ENCODE measurements around the gene B3GNT8.
A peak's percentile ranks its signal among the peaks of the same experiment; 100 is the strongest.
"Not testable (repeated sequence)": the region's sequence is repeated elsewhere in the genome, so short reads cannot be mapped to it uniquely, and the experiment has no call there.

The B3GNT8 gene, protein sequence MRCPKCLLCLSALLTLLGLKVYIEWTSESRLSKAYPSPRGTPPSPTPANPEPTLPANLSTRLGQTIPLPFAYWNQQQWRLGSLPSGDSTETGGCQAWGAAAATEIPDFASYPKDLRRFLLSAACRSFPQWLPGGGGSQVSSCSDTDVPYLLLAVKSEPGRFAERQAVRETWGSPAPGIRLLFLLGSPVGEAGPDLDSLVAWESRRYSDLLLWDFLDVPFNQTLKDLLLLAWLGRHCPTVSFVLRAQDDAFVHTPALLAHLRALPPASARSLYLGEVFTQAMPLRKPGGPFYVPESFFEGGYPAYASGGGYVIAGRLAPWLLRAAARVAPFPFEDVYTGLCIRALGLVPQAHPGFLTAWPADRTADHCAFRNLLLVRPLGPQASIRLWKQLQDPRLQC

DNA sequence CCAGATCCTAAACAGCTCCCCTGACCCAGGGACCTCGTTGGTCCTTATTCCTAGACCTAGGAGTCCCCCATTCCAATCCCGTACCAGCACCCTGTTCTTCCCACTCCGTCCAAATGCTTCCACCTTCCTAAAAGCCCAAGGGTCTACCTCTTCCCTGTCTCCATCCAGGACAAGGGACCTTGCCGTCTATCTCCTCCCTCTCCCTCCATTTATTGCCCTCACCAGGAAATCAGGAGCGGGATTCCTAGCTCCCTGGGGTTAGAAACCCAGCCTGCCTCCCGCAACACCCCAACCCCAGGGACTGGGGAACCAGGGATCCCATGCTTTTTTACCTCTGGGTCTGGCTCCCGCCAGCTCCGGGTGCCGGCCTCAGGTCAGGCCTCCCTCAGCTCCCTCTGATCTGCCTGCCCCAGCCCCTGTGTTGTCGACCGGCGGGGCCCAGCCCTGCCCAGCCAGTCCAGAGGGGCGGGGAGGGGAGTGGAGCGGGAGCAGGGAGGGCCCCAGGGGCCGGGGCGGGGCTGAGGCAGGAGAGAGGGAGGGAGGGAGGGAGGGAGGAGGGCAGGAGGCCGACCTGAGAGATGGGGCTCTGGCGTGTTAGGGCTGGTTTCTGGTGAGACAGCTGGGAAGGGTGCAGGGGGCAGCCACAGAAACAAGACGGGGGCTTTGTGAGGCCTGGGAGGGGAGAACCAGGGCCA is at the start of gene B3GNT8:
Gene B3GNT8, minus strand, starts transcription at position 423 of the 695 bp plus-strand sequence. CDS start 596 bp downstream, outside the sequence.
- DNase-seq (ENCODE audit: low spot score) = no peak

DNA sequence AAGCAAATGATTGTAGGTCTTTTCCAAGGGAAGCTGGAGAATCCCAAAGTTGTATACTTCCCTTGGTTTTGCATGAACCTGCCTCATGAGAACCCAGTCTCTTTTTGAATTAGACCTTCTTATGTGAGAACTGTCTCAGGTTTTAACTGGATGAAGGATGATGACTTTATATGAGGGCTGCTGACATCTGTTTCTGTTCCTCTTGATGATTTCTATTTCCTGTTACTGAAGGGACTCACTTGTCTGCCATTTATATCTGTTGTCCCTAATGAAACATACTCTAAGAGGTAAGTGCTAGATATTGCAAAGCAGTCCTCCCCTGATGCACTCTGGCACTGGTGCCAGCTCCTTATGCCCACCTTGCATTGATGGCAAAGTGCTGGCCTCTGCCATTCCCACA is 49.4 kb upstream of the B3GNT8 start:
- no peak for DNase-seq (ENCODE audit: low spot score)

DNA sequence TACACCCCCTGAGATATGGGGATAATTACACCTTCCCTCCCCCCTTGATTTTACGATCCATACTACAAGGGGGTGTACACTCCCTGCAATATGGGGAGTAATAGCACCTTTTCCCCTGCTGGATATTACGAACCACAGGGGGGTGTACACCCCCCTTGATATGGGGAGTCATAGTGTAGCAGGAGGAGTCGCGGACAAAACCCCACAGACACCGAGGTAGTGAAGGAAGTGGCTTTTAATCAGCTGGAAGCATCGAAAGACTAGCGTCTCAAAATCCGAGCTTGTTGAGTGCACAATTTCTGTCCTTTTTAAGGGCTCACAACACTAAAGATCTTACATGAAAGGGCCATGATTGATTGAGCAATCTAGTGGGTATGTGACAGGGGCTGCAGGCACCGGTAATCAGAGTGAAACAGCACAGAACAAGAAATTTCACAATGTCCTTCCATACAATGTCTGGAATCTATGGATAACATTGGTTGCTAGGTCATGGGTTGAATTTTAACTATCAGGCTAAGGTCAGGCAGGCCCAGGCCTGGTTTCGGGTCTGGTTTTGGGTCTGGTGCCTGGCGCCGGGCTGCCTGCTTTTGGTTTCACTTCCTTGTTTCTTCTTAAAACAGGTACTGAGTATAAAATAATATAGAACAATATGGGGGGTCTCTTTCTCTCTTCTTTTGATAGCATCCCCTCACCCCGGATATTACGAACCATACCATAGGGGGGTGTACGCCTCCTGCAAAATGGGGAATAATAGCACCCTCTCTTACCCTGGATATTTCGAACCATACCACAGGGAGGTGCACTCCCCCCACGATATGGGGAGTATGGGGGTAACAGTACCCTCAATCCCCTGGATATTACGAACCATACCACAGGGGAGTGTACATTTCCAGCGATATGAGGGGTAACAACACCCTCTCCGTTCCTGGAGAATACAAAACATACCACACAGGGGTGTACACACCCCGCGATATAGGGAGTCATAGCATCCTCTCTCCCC is 36.4 kb upstream of the B3GNT8 start:
- not testable (repeated sequence) for DNase-seq (ENCODE audit: low spot score)

DNA sequence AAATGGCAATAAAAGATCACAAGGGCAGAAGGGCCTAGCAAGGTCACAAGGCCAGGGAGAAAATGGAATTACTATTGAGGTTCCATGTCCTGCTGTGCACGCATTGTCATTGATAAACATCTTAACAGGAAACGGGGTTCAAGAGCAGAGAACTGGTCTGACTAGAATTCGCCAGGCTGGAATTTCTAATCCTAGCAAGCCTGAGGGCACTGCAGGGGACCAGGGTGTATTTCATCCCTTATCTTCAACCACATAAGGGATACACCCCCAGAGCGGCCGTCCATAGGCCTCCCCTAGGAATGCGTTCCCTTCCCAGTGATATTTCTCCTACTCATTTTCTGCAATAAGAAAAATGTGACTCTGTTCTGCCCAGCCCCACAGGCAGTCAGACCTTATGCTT is 35.3 kb upstream of the B3GNT8 start:
- no peak for DNase-seq (ENCODE audit: low spot score)

DNA sequence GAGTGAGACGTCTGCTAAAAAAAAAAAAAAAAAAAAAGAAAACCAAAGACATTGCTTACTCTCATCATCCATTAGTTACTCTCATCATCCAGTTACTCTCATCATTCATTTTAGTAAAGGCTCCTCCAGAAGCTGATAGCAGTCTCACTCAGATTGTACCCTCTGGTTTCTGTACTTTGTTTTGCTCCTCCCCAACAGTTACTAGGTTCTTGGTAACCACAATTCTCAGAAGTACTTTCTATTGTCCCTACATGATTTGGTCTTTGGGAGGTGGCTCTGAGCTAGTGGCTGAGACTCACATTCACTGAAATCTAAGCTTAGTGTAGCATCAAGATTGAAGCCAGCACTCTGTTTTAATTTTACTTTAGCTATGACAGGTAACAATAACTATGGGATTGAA is 30.1 kb upstream of the B3GNT8 start:
- DNase-seq (ENCODE audit: low spot score) = no peak

DNA sequence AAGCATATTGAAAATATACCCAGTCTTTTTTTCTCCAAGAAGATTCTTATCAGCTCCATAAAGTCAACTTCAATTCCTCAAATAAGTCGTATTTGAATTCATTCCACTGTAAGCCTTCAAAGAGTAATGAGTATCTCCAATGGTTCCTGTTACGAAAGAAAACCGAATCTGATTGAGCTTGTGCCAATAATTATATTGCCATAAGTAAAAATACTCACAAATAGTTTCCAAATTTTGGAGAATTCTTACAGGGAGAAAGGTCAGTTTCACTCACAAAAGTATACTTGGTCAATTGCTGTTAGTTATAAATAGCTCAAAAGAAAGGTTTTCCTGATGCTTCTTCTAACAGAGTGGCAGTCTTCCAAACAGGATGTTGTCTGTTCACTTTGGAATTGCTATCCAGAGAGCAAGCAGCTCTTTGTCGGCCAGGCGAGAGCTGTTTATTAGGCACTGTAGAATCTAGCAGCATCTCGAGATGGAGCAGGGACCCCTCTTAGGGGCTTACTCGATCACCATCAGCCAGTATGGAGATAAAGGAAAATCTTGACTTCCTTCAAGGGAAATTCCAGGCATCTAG is 29.3 kb upstream of the B3GNT8 start:
- peak; percentile 73 for DNase-seq (ENCODE audit: low spot score)

DNA sequence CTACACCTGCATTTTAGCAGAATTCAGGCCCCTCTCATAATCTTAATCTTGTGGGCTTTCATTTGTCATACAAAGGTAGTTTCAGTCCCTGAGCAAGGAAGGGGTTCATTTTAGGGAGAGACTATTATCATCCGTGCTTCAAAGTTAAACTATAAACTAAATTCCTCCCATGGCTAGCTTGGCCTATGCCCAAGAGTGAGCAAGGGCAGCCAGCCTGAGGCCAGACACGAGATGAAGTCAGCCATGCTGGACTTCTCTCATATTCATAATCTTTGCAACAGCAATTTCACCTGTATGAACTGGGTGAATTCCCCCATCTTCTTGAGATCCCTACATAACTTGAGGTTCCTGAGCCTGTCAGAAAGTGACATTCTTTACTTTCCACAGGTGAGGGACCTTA is 28.8 kb upstream of the B3GNT8 start:
- DNase-seq (ENCODE audit: low spot score) = no peak

DNA sequence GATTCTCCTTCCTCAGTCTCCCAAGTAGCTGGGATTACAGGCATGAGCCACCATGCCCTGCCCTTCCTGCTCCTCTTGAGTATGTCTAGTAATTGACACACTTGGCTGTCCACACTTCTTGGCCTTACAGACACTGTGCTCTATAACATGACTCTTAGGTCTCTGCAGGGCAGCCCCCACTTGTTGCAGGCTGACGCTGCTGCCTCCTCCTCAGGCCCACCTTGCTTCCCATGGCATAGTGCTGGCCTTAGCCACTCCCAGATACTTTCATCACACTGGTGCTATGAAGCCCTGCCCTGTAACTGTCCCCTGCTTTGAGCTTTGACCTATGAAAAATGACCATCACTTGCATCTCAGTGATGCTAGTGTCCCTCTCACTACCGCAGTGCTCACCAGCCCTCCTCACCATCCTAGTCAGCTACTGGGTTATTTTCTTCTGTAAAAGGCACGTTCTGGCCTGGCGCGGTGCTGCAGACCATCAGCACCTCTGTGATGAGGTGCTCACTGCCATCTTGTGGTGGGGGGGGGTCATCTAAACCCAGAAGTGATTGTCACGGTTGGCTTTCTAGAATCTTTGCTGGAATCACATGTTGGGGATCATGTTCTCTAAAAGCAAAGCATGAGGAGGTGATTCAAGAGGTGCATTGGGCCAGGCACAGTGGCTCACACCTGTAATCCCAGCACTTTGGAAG is 25.6 kb upstream of the B3GNT8 start:
- DNase-seq (ENCODE audit: low spot score) = no peak

DNA sequence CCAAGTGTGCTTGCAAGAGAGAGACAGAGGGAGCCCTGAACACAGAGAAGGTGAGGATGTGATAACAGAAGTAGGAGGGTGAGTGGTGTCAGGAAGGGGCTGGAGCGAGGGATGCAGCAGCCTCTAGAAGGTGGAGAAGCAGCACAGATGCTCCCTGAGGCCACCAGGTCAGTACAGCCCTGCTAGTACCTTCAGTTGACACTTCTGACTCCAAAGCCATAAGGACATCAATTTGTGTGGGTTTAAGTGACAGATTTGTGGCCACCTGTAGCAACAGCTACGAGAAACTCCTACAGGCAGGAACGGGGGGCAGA is 22.6 kb upstream of the B3GNT8 start:
- no peak for DNase-seq (ENCODE audit: low spot score)

DNA sequence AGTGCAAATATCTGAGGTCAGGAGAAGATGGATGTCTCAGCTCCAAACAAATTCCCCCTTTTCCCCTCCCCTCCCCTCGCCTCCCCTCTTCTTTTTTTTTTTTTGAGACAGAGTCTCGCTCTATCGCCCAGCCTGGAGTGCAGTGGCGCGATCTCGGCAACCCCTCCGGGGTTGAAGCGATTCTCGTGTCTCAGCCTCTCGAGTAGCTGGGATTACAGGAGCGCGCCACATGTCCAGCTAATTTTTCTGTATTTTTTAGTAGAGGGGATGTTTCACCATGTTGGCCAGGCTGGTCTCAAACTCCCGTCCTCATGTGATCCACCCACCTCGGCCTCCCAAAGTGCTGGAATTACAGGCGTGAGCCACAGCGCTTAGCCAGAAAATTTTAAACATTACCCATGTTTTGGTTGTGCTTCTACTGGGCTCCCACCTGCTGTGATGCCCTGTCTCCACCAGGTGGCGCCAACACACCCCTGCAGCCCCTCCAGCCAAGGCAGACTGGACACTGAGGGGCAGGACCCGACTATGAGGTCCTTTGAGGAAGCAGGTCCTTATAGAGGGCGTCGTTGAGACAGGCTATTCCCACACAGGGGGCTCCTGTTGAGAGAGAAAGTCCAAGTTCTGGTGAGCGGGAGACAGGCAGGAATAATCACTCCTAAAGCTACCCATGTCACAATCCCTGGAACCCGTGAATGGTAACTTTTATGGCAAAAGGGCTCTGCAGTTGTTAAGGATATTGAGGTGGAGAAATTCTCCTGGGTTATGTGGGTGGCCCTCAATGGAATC is 22.1 kb upstream of the B3GNT8 start:
- peak; percentile 79 for DNase-seq (ENCODE audit: low spot score)

DNA sequence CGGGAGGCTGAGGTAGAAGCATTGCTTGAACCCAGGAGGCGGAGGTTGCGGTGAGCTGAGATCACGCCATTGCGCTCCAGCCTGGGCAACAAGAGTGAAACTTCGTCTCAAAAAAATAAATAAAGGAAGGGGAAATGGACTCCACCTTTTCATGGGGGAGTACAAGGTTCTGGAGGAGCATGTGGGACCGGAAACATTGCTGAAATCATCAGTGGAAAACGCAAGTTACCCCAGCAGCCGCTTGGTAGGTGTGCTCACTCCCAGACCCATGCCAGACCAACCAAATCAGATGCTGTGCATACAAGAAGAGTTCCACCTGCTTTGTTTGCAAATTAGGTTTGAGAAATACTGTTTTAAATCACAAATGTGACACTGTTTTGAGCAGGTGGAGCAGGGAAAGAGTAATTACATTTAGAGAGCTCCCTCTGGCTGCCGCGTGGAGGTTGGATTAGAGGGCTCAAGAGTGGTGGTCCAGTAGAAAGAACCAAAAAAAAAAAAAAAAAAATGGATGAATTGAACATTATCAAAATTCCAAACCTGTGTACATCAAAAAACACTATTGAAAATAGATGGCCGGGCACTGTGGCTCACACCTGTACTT is 20.7 kb upstream of the B3GNT8 start:
- no peak for DNase-seq (ENCODE audit: low spot score)

DNA sequence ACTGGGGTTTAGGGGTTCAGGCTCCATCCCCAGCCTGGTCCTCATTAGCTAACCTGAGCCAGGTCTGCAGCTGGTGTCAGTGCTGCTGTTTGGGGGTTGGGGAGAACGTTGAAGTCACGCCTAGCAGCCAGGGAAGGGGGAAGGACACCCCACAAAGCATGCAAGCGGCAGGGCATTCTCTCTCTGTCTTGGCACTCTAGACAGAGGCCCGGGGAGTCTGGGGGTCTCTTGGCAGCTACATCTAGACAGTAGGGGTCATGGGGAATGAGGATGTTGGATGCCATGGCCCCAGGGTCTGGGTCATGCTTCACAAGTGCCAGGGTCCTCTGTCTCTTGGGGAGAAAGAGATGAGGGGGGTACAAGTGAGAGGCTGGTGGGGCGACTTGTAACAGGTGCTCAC is 18.4 kb upstream of the B3GNT8 start:
- DNase-seq (ENCODE audit: low spot score) = no peak

DNA sequence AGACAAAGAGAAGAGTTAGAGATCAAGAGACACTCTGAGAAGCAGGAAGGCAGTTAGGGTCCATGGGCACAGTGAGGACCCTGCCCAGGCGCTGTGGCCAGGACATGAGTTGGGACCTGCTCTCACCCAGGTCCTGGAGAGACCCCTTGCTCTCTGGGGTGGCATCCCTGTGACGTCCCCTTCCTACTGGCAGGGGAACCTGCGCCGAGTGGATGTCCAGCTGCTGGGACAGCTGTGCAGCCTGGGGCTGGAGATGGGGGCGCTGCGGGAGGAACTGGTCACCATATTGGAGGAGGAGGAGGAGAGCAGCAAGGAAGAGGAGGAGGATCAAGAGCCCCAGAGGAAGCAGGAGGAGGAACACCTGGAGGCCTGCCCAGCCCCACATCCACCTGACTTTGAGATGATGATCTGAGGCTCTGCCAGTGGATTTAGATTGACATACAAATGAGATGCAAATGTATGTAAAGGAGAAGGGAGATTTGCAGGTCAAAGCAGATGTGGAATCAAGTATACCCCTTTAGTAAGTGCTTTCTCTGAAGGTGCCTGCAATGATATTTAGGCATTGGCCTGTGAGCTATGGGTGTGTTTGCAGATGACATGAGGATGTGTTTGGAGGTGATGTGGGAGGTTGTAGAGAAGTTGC is 16.8 kb upstream of the B3GNT8 start:
- DNase-seq (ENCODE audit: low spot score) = no peak

DNA sequence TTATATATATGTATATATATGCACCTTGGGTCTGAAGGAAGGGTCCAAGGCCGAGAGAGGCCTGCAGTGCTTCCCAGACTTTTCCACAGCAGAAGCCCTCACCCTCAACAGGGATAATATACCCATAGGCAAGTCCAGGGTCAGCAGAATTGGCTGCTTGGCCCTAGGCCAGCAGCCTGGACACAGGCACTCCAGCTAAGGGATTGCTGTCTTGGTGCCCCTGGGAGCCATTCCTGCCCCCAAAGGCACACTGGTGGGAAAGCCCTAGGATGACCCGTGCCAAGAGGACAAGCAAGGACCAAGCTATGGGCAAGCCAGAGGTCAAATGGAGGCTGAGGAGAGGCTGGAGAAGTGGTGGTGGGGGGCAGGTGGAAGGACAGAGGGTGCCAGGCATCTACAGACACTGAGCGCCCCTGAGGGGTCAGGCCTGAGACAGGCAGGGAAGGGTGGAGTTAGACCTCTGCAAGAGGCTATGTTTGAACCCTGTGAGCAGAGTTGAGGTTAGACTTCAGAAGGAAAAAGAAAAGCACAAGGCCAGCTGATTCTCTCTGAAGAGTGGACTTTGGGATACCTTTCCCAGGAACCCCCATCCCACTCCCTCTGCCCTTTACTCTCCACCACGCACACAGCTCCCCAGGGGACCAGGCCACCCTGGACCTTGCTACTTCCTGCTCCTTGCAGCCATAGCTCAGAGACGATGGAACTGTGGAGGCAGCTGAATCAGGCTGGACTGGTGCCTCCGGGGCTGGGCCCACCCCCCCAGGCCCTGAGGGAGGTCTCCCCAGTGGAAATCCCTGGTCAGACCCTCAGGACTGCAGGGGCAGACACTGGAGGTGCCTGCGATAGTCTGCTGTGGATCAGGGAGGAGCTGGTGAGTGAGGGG is 15.5 kb upstream of the B3GNT8 start, which contains the start of gene ERICH4:
Gene ERICH4, plus strand, starts transcription at position 684 of the 883 bp plus-strand sequence. Its CDS starts 14 bp downstream, at position 698.
- DNase-seq (ENCODE audit: low spot score) = no peak

DNA sequence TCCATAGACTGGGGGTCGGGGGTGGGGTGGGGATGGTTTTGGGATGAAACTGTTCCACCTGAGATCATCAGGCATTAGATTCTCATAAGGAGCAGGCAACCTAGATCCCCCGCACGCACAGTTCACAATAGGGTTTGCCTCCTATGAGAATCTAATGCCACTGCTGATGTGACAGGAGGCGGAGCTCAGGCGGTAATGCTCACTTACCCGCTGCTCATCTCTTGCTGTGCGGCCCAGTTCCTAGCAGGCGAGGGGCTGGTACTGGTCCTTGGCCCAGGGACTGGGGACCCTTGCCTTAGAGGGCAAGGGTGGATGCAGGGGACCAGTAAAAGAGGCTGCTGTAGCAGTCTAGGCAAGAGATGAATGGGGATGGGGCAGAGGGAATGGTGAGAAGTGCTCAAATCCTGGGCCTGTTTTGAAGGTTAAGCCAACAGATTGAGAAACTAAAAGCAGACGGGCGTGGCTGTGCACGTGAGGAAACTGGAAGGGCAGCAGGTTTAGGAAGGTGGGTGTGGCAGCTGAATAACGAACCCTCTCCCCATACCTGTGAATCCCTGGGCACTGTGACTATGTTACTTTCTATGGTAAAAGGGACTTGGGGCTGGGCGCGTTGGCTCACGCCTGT is 14.3 kb upstream of the B3GNT8 start:
- DNase-seq (ENCODE audit: low spot score) = no peak

DNA sequence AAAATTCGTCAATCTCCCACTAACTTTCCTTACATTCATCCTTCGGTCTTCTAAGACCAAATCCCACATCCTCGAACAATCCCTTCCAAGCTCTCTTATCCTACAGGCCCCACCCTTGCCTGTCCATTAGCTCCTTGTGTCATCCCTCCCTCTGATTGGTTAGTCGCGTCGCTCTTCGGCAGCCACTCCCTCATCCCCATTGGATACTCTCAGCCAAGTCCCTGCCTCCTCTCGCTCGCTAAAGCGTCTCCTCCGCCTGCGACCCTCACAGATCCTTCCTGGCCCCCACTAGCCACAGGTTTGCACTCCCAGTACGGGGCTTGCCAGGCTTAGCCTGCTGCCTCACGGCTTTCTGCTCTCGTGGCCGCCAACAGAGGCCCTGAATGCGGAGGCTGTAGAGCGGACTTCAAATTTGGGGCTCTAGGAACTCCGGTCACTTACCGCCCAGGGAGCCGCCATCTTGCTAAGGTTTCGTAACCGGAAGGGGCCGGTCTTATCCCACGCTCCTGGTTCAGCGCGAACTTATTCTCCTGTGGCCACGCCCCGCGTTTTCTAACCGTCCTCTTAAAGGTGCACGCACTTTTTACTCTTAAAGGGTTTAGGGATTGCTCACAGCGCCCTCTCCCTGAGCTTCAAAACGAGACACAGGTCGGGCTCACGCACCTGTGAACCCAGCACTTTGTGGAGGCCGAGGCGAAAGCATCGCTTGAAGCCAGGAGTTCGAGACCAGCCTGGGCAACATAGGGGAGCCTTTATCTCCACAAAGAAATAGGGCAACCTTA is 12.5 kb upstream of the B3GNT8 start, which contains the start of gene DMAC2:
Gene DMAC2, minus strand, starts transcription at position 472 of the 782 bp plus-strand sequence. Its CDS starts 13 bp downstream, at position 459.
- peak; percentile 97 for DNase-seq (ENCODE audit: low spot score)

DNA sequence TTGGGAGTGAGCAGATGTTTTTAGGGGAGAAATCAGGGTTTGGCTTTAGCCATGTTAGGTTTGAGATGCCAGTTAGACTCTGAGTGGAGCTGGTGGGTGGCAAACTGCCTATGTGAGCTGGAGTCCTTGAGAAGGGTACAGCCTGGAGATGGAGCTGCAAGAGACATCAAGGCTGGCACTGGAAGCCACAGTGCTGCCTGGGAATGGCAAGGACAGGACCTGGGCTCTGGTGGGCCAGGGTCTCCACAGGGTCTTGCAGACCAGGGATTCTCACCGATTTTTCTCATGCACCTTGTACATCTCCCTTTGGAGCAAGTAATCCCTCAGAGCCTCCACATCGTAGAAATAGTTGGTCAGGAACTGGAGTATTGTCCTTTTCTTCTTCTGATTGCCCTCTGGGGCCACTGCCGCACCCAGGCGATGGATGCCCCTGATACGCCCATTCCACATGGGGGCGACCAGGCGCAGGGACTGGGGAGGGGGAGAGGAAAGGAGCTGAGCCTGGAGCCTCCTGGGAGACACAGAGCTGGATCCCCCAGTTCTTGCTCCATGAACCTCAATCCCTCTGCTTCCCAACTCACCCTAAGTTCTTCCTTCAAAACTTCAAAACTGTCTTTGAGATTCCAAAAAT is 10.9 kb upstream of the B3GNT8 start:
- no peak for DNase-seq (ENCODE audit: low spot score)
